Measurements from ENCODE around the gene ZNF75A.

GRCh38 chr16:3304370-3304769 lies 927 bp upstream of the ZNF75A start:
- no peak for TF ChIP-seq POLR2A (IDR thresholded peaks at IDR 0.05)
- TF ChIP-seq, protein P1, sequence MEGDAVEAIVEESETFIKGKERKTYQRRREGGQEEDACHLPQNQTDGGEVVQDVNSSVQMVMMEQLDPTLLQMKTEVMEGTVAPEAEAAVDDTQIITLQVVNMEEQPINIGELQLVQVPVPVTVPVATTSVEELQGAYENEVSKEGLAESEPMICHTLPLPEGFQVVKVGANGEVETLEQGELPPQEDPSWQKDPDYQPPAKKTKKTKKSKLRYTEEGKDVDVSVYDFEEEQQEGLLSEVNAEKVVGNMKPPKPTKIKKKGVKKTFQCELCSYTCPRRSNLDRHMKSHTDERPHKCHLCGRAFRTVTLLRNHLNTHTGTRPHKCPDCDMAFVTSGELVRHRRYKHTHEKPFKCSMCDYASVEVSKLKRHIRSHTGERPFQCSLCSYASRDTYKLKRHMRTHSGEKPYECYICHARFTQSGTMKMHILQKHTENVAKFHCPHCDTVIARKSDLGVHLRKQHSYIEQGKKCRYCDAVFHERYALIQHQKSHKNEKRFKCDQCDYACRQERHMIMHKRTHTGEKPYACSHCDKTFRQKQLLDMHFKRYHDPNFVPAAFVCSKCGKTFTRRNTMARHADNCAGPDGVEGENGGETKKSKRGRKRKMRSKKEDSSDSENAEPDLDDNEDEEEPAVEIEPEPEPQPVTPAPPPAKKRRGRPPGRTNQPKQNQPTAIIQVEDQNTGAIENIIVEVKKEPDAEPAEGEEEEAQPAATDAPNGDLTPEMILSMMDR (IDR thresholded peaks at IDR 0.05) = no peak
